ENCODE measurements around the gene SLC39A7. TPM values are rescaled to one million over a fixed set of nuclear protein-coding genes. Genes with fewer than 3 reads are reported as not detected.

SLC39A7 gene
- total RNA-seq, 2 donors from 2014 or later, result 91.5 to 102 TPM

DNA sequence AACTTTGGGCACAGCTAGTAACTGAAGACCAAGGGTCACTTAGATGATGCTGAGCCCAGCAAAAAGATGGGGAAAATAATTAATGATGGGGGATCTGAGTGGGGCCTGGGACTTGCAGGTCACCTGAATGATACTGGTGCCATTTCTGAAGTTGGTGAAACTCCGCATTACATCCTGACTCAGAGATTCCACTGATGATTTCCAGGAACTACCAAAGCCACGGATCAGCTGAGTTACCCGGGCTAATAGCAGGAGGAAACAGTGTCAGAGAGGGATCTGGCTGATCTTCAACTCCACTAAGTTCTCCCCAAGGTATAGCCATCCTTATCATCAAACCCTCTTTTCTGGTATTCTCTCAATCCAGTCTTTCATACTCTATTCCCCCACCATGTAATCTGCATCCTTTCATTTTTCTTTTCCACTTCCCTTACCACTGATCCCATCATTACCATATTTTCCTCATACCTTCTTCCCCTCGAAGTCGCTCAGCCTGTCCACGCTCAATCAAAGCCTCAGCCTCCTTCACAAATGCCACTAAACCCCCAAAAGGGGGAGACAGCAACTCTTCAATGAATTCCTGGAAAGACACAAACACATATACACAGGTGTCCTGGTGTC lies 50.8 kb downstream of the SLC39A7 start:
- Mint-ChIP-seq H3K4me1 (ENCODE audit: low read depth in 2 of 2) (peaks cover 29 to 31% of the 10 kb centered on the region in 2 donors), H3K27me3 (no peaks in the 10 kb centered on the region), H3K9me3 (no peaks in the 10 kb centered on the region), H3K4me3 (peak overlapping the region; percentile 59), H3K27ac (peak overlapping the region; percentile 26 to 98), H3K36me3 (peaks cover 16% of the 10 kb centered on the region)
- no peak for ATAC-seq
- peak; percentile 31 for DNase-seq (ENCODE audit: low spot score)

DNA sequence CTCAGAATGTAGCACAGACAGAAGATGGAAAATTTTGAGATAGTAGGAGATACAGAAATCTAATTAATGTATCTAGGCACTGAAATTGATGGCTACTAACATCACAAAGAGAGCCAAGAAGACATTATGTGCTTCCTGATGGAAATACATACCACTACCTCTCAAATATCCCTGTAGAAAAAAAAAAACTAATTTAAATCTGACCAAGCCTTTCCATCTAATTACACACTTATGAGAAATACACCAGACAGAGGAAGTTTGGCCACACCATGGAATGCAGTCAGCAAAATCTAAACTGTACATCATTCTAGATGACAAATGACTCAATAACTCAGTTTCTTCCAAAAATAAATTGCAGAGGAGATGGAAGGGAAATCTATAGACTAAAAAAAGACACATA lies 52.1 kb downstream of the SLC39A7 start:
- Mint-ChIP-seq H3K27ac (peak overlapping the region; percentile 11 to 29), H3K27me3 (no peaks in the 10 kb centered on the region), H3K9me3 (no peaks in the 10 kb centered on the region), H3K36me3 (peaks cover 16% of the 10 kb centered on the region), H3K4me3 (no peak overlapping the region), H3K4me1 (ENCODE audit: low read depth in 2 of 2) (peaks cover 29 to 31% of the 10 kb centered on the region in 2 donors)
- DNase-seq (ENCODE audit: low spot score), result no peak
- no peak for ATAC-seq

Other genes starting within 250 kb of the SLC39A7 start
- 10 to 100 TPM; 16.9 to 73.0 TPM for gene HLA-DMA, start 247.8 kb upstream of the SLC39A7 start, total RNA-seq
- 100 to 1,000 TPM; 347 to 352 TPM for gene BRD2, start 232.3 kb upstream of the SLC39A7 start, total RNA-seq
- 10 to 100 TPM in 1 of 2 donors, under 1 TPM in 1; 0.86 to 22.1 TPM for gene HLA-DOA, start 191.3 kb upstream of the SLC39A7 start, total RNA-seq
- gene HLA-DPA1, start 127.2 kb upstream of the SLC39A7 start, total RNA-seq, result 100 to 1,000 TPM in 1 of 2 donors, 10 to 100 TPM in 1; 33.8 to 145 TPM
- 10 to 100 TPM; 14.7 to 93.6 TPM for gene HLA-DPB1, start 124.9 kb upstream of the SLC39A7 start, total RNA-seq
- gene COL11A2, start 8.4 kb upstream of the SLC39A7 start, total RNA-seq, result 1 to 10 TPM; 1.1 to 1.3 TPM
- 10 to 100 TPM; 43.9 to 50.4 TPM for gene RXRB, start 202 bp upstream of the SLC39A7 start, total RNA-seq
- gene HSD17B8, start 3.8 kb downstream of the SLC39A7 start, total RNA-seq, result 1 to 10 TPM; 3.3 to 6.2 TPM
- 10 to 100 TPM; 31.1 to 35.5 TPM for gene RING1, start 7.6 kb downstream of the SLC39A7 start, total RNA-seq
- 10 to 100 TPM; 48.6 to 76.5 TPM for gene VPS52, start 71.0 kb downstream of the SLC39A7 start, total RNA-seq
- 1,000 to 10,000 TPM; 1,431 to 1,446 TPM for gene RPS18, start 71.2 kb downstream of the SLC39A7 start, total RNA-seq
- gene B3GALT4, start 76.3 kb downstream of the SLC39A7 start, total RNA-seq, result 10 to 100 TPM; 10.1 to 11.2 TPM
- gene WDR46, start 88.4 kb downstream of the SLC39A7 start, total RNA-seq, result 100 to 1,000 TPM in 1 of 2 donors, 10 to 100 TPM in 1; 81.8 to 148 TPM
- 10 to 100 TPM; 72.0 to 76.8 TPM for gene PFDN6, start 88.7 kb downstream of the SLC39A7 start, total RNA-seq
- gene RGL2, start 98.1 kb downstream of the SLC39A7 start, total RNA-seq, result 10 to 100 TPM; 38.1 to 51.4 TPM
- 100 to 1,000 TPM; 243 to 346 TPM for gene TAPBP, start 113.2 kb downstream of the SLC39A7 start, total RNA-seq
- gene ZBTB22, start 116.9 kb downstream of the SLC39A7 start, total RNA-seq, result 10 to 100 TPM in 1 of 2 donors, 1 to 10 TPM in 1; 6.9 to 13.2 TPM
- gene DAXX, start 122.1 kb downstream of the SLC39A7 start, total RNA-seq, result 10 to 100 TPM; 80.5 to 99.5 TPM
- 100 to 1,000 TPM in 1 of 2 donors, 10 to 100 TPM in 1; 52.9 to 115 TPM for gene KIFC1, start 191.0 kb downstream of the SLC39A7 start, total RNA-seq
- gene PHF1, start 210.1 kb downstream of the SLC39A7 start, total RNA-seq, result 10 to 100 TPM; 46.5 to 66.6 TPM
- 100 to 1,000 TPM; 106 to 156 TPM for gene CUTA, start 217.2 kb downstream of the SLC39A7 start, total RNA-seq
- 10 to 100 TPM; 17.7 to 77.0 TPM for gene SYNGAP1, start 219.2 kb downstream of the SLC39A7 start, total RNA-seq